Panc1 (cell line): ENCODE results near the gene FOXI3. TPM values are rescaled to one million over a fixed set of nuclear protein-coding genes. Genes with fewer than 3 reads are reported as not detected.

Source experiments
- ATAC-seq: fragments of 200-7000 bp; cut with Tn5 transposase; 2 replicates; pipeline ENCODE4 v1.9.1; 2020; ENCODE audit warnings: mild to moderate bottlenecking, moderate library complexity
- BruUV-seq: library from RNA; stranded (reverse); fragments of 400-500 nt; replicated peaks from 2 replicates; lab custom pipeline; 2021; lab: Mats Ljungman, UMichigan
- CTCF ChIA-PET: fragments of 300-600 bp; sonication (Branson Sonifier 250); formaldehyde crosslinking; loops from one replicate; lab custom pipeline; 2022; ENCODE audit warnings: antibody characterized with exemption; lab: Charles Lee
- POLR2A ChIA-PET: fragments of 300-600 bp; sonication (Branson Sonifier 250); formaldehyde crosslinking; loops from one replicate; lab custom pipeline; 2022; ENCODE audit warnings: antibody characterized with exemption; lab: Charles Lee
- DNase-seq: peaks from one replicate; pipeline ENCODE4 v3.0.0-alpha.2; 2010; ENCODE audit warnings: low read depth, low spot score
- H3K27ac ChIP-seq: 2 replicates; pipeline ENCODE4 v1.5.1; 2011; ENCODE audit warnings: mild to moderate bottlenecking, low read length, inconsistent platforms
- H3K27me3 ChIP-seq: fragments of 200-500 bp; sonication (Bioruptor generic); 2 replicates; pipeline ENCODE4 v1.6.0; 2014; ENCODE audit warnings: low read length, inconsistent platforms; ENCODE audit not compliant: control insufficient read depth, insufficient read depth
- H3K36me3 ChIP-seq: fragments of 200-500 bp; sonication (Bioruptor generic); 2 replicates; pipeline ENCODE4 v1.5.1; 2014; ENCODE audit warnings: inconsistent platforms, mild to moderate bottlenecking, low read length, moderate library complexity; ENCODE audit not compliant: control insufficient read depth, insufficient read depth
- H3K4me1 ChIP-seq: 2 replicates; pipeline ENCODE4 v1.5.1; 2011; ENCODE audit warnings: inconsistent platforms, mild to moderate bottlenecking, low read length, moderate library complexity; ENCODE audit not compliant: control insufficient read depth, insufficient read depth
- H3K4me3 ChIP-seq, 2 experiments: 2 replicates each; pipeline ENCODE4 v1.5.1; 2011 to 2012; ENCODE audit warnings: low read depth in 2 of 2, low read length in 2 of 2, mild to moderate bottlenecking in 2 of 2, inconsistent platforms in 1 of 2, moderate library complexity in 1 of 2
- H3K9me3 ChIP-seq: fragments of 200-500 bp; sonication (Bioruptor generic); 2 replicates; pipeline ENCODE4 v1.5.1; 2014; ENCODE audit warnings: low read depth, mild to moderate bottlenecking, inconsistent platforms, low read length, moderate library complexity; ENCODE audit not compliant: control insufficient read depth, insufficient read depth
- POLR2AphosphoS5 ChIP-seq: IDR thresholded peaks from 2 replicates; pipeline ENCODE4 v1.6.1; 2012; ENCODE audit warnings: mild to moderate bottlenecking, low read depth, low read length, moderate library complexity
- SIN3A ChIP-seq: IDR thresholded peaks from 2 replicates; pipeline ENCODE4 v1.6.1; 2012; ENCODE audit warnings: low read depth, mild to moderate bottlenecking, low read length, moderate library complexity, borderline replicate concordance; ENCODE audit not compliant: insufficient read depth
- TCF7L2 ChIP-seq: IDR thresholded peaks from 2 replicates; pipeline ENCODE4 v1.6.1; 2011; ENCODE audit warnings: mild to moderate bottlenecking, low read depth, low read length, inconsistent platforms
- in situ Hi-C: cut with HindIII; loops from 2 replicates; pipeline ENCODE4 v1.10.0; 2016; ENCODE audit warnings: low sequenced_read_pairs, low pct_unique_long_range_greater_than_20kb
- intact Hi-C: fragments of 100-400 bp; cut with micrococcal nuclease; formaldehyde crosslinking; loops from one replicate; pipeline ENCODE4 v1.10.0; 2022; ENCODE audit not compliant: unreplicated experiment
- total RNA-seq: library from RNA; stranded (reverse); gene quantifications from one replicate; pipeline ENCODE4 v1.2.1, GENCODE V29; 2021; ENCODE audit not compliant: unreplicated experiment
- TF ChIP-seq, protein P1 (sequence below): fragments of 450-650 bp; IDR thresholded peaks from 2 replicates; pipeline ENCODE4 v1.5.1; 2017; ENCODE audit warnings: mild to moderate bottlenecking
- TF ChIP-seq, protein P2 (sequence below), 2 experiments: IDR thresholded peaks; 2 replicates each; pipeline ENCODE4 v1.6.1; 2011 to 2012; ENCODE audit warnings: low read depth in 2 of 2, control low read depth in 1 of 2, low read length in 1 of 2, mild to moderate bottlenecking in 1 of 2, moderate library complexity in 1 of 2; ENCODE audit not compliant: insufficient read depth in 1 of 2

Gene FOXI3
- total RNA-seq, 1 experiment from 2014 or later = not detected

DNA sequence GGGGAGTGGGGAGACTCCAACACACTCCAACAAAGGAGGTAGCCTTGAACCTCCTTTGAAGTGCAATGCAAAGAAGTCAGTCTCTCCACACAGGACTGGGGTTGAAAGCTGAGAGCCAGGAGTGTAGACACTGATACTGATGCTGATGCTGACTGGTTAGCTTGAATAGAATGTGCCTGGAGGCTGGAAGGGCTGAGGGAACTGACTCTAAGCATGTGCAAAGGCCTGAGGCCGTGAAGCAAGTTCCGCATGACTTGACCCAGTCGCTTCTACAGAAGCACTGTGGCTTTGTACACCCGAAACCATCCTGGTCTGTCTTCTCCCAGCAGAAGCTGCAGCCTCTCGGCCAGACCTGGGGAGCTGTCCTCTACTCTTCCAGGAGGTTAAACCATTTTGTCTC is 10.4 kb downstream of the FOXI3 start:
- no TSS peak for BruUV-seq
- Histone ChIP-seq H3K4me1 (no peaks in the 10 kb centered on the region), H3K36me3 (no peaks in the 10 kb centered on the region), H3K9me3 (no peaks in the 10 kb centered on the region), H3K4me3 (no peak overlapping the region), H3K27ac (no peak overlapping the region), H3K27me3 (peaks cover 4% of the 10 kb centered on the region)
- ChIA-PET CTCF (no interaction called here), POLR2A (interaction anchor here (0.6 kb wide), 1 partner anchor 62 kb away, joined by 7 read pairs; no protein-coding TSS in a partner anchor)
- TF ChIP-seq, protein P1, sequence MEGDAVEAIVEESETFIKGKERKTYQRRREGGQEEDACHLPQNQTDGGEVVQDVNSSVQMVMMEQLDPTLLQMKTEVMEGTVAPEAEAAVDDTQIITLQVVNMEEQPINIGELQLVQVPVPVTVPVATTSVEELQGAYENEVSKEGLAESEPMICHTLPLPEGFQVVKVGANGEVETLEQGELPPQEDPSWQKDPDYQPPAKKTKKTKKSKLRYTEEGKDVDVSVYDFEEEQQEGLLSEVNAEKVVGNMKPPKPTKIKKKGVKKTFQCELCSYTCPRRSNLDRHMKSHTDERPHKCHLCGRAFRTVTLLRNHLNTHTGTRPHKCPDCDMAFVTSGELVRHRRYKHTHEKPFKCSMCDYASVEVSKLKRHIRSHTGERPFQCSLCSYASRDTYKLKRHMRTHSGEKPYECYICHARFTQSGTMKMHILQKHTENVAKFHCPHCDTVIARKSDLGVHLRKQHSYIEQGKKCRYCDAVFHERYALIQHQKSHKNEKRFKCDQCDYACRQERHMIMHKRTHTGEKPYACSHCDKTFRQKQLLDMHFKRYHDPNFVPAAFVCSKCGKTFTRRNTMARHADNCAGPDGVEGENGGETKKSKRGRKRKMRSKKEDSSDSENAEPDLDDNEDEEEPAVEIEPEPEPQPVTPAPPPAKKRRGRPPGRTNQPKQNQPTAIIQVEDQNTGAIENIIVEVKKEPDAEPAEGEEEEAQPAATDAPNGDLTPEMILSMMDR = no peak
- TF ChIP-seq POLR2AphosphoS5 (no peak), TCF7L2 (no peak), SIN3A (no peak)
- TF ChIP-seq, protein P2, sequence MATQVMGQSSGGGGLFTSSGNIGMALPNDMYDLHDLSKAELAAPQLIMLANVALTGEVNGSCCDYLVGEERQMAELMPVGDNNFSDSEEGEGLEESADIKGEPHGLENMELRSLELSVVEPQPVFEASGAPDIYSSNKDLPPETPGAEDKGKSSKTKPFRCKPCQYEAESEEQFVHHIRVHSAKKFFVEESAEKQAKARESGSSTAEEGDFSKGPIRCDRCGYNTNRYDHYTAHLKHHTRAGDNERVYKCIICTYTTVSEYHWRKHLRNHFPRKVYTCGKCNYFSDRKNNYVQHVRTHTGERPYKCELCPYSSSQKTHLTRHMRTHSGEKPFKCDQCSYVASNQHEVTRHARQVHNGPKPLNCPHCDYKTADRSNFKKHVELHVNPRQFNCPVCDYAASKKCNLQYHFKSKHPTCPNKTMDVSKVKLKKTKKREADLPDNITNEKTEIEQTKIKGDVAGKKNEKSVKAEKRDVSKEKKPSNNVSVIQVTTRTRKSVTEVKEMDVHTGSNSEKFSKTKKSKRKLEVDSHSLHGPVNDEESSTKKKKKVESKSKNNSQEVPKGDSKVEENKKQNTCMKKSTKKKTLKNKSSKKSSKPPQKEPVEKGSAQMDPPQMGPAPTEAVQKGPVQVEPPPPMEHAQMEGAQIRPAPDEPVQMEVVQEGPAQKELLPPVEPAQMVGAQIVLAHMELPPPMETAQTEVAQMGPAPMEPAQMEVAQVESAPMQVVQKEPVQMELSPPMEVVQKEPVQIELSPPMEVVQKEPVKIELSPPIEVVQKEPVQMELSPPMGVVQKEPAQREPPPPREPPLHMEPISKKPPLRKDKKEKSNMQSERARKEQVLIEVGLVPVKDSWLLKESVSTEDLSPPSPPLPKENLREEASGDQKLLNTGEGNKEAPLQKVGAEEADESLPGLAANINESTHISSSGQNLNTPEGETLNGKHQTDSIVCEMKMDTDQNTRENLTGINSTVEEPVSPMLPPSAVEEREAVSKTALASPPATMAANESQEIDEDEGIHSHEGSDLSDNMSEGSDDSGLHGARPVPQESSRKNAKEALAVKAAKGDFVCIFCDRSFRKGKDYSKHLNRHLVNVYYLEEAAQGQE (IDR thresholded peaks at IDR 0.05; ENCODE audit: insufficient read depth in 1 of 2, low read depth in 2 of 2, low read length in 1 of 2) = no peak
- DNase-seq (no peak), ATAC-seq (no peak)
- in situ Hi-C loops (no loop called here), intact Hi-C loops (no loop called here)

DNA sequence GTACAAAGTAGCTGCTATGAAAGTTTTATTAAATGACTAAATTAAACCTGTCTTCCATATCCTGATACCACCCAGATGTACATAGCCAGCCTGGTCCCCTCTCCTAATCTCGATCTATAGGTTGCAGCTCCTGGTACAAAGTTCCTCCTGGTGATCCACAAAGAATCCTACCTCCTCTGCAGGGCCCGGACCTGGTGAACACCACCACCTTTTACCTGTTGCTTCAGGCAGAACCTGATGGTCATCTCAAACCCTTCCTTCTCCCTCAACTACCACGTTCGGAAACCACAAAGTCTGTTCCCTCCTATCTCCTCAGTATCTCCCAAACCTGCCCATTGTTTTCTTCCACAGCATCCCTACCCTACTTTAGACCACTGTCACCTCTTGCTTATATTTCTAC is 15.5 kb downstream of the FOXI3 start:
- DNase-seq (no peak), ATAC-seq (no peak)
- Histone ChIP-seq H3K4me3 (no peak overlapping the region), H3K4me1 (no peaks in the 10 kb centered on the region), H3K9me3 (no peaks in the 10 kb centered on the region), H3K36me3 (no peaks in the 10 kb centered on the region), H3K27ac (no peak overlapping the region), H3K27me3 (peaks cover 9% of the 10 kb centered on the region)
- no TSS peak for BruUV-seq
- intact Hi-C loops (no loop called here), in situ Hi-C loops (no loop called here)
- ChIA-PET CTCF (no interaction called here), POLR2A (no interaction called here)
- TF ChIP-seq POLR2AphosphoS5 = no peak
- TF ChIP-seq SIN3A = no peak
- no peak for TF ChIP-seq TCF7L2
- TF ChIP-seq, protein P2 (IDR thresholded peaks at IDR 0.05; ENCODE audit: insufficient read depth in 1 of 2, low read depth in 2 of 2, low read length in 1 of 2) = no peak
